Transverse colon (tissue), 4 donors: Measurements from ENCODE around the gene ZNF681. TPM values are rescaled to one million over a fixed set of nuclear protein-coding genes. Genes with fewer than 3 reads are reported as not detected.

Experiments used
- DNase-seq: peaks from one replicate; pipeline ENCODE4 v3.0.0-alpha.2; 2019
- H3K27ac ChIP-seq, 4 donors: fragments of 200-600 bp; sonication (generic); 2 replicates each; pipeline ENCODE4 v1.5.1; 2016 to 2018; ENCODE audit warnings: inconsistent platforms in 4 of 4
- H3K27me3 ChIP-seq: fragments of 200-600 bp; sonication (generic); 2 replicates; pipeline ENCODE4 v1.5.1; 2017; ENCODE audit warnings: inconsistent platforms
- H3K36me3 ChIP-seq, 4 donors: fragments of 200-600 bp; sonication (generic); 2 replicates each; pipeline ENCODE4 v1.5.1; 2017 to 2019; ENCODE audit warnings: inconsistent platforms in 4 of 4
- H3K4me1 ChIP-seq, 4 donors: fragments of 200-600 bp; sonication (generic); 2 replicates each; pipeline ENCODE4 v1.5.1; 2017 to 2020; ENCODE audit warnings: inconsistent platforms in 4 of 4
- H3K4me3 ChIP-seq, 4 donors: fragments of 200-600 bp; sonication (generic); 1 replicate in 1 of 4; 2 replicates in 3 of 4; pipeline versions ENCODE4 v1.5.1 to v1.6.1; 2017 to 2019; ENCODE audit warnings: inconsistent platforms in 4 of 4
- H3K9me3 ChIP-seq, 2 donors: fragments of 200-600 bp; sonication (generic); 2 replicates each; pipeline ENCODE4 v1.5.1; 2017 to 2019; ENCODE audit warnings: inconsistent platforms in 2 of 2
- EP300 ChIP-seq: sonication (generic); formaldehyde crosslinking; IDR thresholded peaks from one replicate; pipeline ENCODE4 v1.6.1; 2017; ENCODE audit warnings: antibody characterized with exemption, low read depth
- POLR2A ChIP-seq: fragments of 450-650 bp; IDR thresholded peaks from one replicate; pipeline ENCODE4 v1.6.1; 2016; ENCODE audit warnings: antibody characterized with exemption, mild to moderate bottlenecking, moderate library complexity
- POLR2AphosphoS5 ChIP-seq, 3 donors: sonication (generic); formaldehyde crosslinking; IDR thresholded peaks; one replicate each; pipeline ENCODE4 v1.6.1; 2016; ENCODE audit warnings: antibody characterized with exemption in 3 of 3
- WGBS, 2 donors: methylation state at CpG; one replicate each; pipeline ENCODE4 v1.1.5; 2018; ENCODE audit warnings: low coverage in 1 of 2; 5-methylcytosine and 5-hydroxymethylcytosine counted together
- in situ Hi-C, 4 donors: fragments of 200-750 bp; cut with MboI; loops; one replicate each; pipeline versions ENCODE4 v1.15.0 to v1.15.1; 2017; ENCODE audit warnings: low sequenced_read_pairs in 3 of 4, low pct_ligation_motif_present in 1 of 4, low pct_unique_long_range_greater_than_20kb in 1 of 4
- intact Hi-C: fragments of 100-400 bp; cut with DNase I; formaldehyde crosslinking; loops from one replicate; pipeline ENCODE4 v1.15.1; 2023; ENCODE audit warnings: low total_unique reads
- total RNA-seq, 4 donors: library from RNA; depleted of rRNA; stranded (reverse); fragments of >200 nt; gene quantifications; one replicate each; pipeline ENCODE4 v1.1.0, GENCODE V29; 2016
- TF ChIP-seq, protein P1 (sequence below), 5 experiments: fragments of 200-600 bp in 3 of 5; fragments of 450-650 bp in 2 of 5; sonication (generic) in 3 of 5; IDR thresholded peaks; 1 replicate in 2 of 5; 2 replicates in 3 of 5; pipeline ENCODE4 v1.5.1; 2016 to 2017; ENCODE audit warnings: antibody characterized with exemption in 5 of 5, inconsistent platforms in 3 of 5, mild to moderate bottlenecking in 2 of 5, moderate library complexity in 1 of 5

Gene ZNF681
- total RNA-seq, 4 donors from 2014 or later = 0.40 to 2.9 (median 1.5) TPM

DNA sequence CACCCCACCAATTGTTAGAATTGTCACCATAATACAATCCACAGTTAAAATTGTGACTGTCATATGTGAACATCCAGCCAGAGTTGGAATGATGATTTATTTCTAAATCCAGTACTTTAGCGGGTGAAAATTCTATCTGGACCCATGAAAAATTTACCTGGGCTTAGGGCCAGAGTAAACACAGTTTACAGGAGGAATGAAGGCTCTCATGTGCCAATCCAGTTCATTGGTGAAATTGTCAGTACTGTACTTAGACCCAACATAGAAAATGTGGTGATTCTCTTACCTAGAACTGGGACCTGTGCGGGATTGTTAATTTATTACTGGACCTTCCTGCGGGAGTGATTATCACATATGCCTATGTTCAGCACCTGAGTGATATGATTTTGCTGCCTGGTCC, 27.3 kb upstream of the ZNF681 start:
- WGBS, 2 donors = 81% methylated on average over 3 of the region's 3 CpGs; no CpG with 5 or more reads in 1 of the 2 donors
- Histone ChIP-seq H3K27ac (no peak overlapping the region), H3K9me3 (no peaks in the 10 kb centered on the region), H3K27me3 (no peaks in the 10 kb centered on the region), H3K4me3 (no peak overlapping the region), H3K4me1 (no peaks in the 10 kb centered on the region), H3K36me3 (no peaks in the 10 kb centered on the region)
- TF ChIP-seq, protein P1, sequence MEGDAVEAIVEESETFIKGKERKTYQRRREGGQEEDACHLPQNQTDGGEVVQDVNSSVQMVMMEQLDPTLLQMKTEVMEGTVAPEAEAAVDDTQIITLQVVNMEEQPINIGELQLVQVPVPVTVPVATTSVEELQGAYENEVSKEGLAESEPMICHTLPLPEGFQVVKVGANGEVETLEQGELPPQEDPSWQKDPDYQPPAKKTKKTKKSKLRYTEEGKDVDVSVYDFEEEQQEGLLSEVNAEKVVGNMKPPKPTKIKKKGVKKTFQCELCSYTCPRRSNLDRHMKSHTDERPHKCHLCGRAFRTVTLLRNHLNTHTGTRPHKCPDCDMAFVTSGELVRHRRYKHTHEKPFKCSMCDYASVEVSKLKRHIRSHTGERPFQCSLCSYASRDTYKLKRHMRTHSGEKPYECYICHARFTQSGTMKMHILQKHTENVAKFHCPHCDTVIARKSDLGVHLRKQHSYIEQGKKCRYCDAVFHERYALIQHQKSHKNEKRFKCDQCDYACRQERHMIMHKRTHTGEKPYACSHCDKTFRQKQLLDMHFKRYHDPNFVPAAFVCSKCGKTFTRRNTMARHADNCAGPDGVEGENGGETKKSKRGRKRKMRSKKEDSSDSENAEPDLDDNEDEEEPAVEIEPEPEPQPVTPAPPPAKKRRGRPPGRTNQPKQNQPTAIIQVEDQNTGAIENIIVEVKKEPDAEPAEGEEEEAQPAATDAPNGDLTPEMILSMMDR (IDR thresholded peaks at IDR 0.05) = no peak
- TF ChIP-seq EP300 (no peak), POLR2AphosphoS5 (IDR thresholded peaks at IDR 0.05) (no peak), POLR2A (no peak)
- intact Hi-C loops (no loop called here), in situ Hi-C loops (no loop called here)
- no peak for DNase-seq

DNA sequence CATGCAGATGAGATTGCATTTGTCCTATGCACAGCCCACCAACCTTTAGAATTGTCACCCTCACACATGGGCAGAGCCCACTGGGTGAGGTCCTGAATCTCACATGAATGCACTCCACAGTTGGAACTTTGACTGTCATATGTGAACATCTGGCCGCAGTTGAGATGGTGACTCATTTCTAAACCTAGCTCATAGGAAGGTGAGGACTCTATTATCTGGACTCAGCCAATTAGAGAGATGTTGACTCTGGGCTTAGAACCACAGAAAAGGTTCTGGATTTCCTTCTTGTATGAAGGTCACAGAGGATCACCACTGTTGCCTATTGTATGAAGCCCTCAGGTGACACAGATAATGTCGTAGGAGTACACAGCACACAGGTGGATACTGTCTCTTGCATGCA, 25.6 kb upstream of the ZNF681 start:
- 0 to 39% methylated on average over 1 to 2 of the region's 2 CpGs for WGBS, 2 donors
- Histone ChIP-seq H3K36me3 (no peaks in the 10 kb centered on the region), H3K9me3 (no peaks in the 10 kb centered on the region), H3K4me1 (no peaks in the 10 kb centered on the region), H3K4me3 (no peak overlapping the region), H3K27ac (no peak overlapping the region), H3K27me3 (no peaks in the 10 kb centered on the region)
- no peak for DNase-seq
- intact Hi-C loops (no loop called here), in situ Hi-C loops (no loop called here)
- TF ChIP-seq EP300 (no peak), POLR2A (no peak), POLR2AphosphoS5 (IDR thresholded peaks at IDR 0.05) (no peak)
- TF ChIP-seq, protein P1 (IDR thresholded peaks at IDR 0.05) = no peak

DNA sequence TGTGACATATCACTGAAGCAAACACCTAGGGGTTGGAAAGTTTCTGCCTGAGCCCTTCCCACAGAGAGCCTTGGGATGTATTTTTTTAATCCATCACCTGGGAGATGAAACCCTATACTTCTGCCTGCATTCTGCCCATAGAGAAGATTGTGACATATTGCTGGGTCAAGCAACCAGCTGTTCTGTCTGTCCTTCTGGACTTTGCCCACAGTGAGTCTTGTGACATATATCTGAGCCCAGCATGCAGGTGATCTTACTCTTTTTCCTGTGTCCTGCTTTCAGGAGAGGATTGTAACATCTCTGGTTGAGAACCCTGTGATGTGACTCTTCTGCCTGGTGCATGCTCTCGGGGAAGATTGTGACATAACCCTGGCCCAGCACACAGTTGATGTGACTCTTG, 24.9 kb upstream of the ZNF681 start:
- in situ Hi-C loops = no loop called here
- Histone ChIP-seq H3K9me3 (no peaks in the 10 kb centered on the region), H3K27me3 (no peaks in the 10 kb centered on the region), H3K4me1 (no peaks in the 10 kb centered on the region), H3K27ac (no peak overlapping the region), H3K36me3 (no peaks in the 10 kb centered on the region), H3K4me3 (no peak overlapping the region)
- DNase-seq = no peak
- TF ChIP-seq, protein P1 (IDR thresholded peaks at IDR 0.05) = no peak
- TF ChIP-seq POLR2AphosphoS5 (IDR thresholded peaks at IDR 0.05) = no peak
- TF ChIP-seq EP300 = no peak
- TF ChIP-seq POLR2A = no peak
- 8% methylated on average over 1 of the region's 1 CpG; no CpG with 5 or more reads in 1 of the 2 donors for whole genome bisulfite sequencing, 2 donors
- intact Hi-C loops = no loop called here

DNA sequence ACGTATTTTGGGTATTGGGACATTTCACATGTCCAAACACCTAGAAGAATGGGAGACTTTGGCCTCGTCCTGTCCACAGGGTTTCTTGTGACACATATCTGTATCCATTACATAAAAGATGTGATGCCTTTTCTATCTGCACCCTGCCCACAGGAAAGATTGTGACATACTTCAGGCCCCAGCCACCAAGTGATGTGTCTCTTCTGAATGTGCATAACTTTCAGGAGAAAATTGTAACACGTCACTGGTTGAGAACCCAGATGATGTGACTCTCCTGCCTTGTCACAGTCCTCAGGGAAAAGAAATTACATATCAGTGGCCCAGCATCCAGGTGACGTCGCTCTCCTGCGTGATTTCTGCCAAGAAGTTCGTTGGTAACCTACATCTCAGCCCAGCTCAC, 21.0 kb upstream of the ZNF681 start:
- Histone ChIP-seq H3K4me1 (no peaks in the 10 kb centered on the region), H3K4me3 (no peak overlapping the region), H3K27ac (no peak overlapping the region), H3K27me3 (no peaks in the 10 kb centered on the region), H3K9me3 (no peaks in the 10 kb centered on the region), H3K36me3 (no peaks in the 10 kb centered on the region)
- no peak for DNase-seq
- intact Hi-C loops (no loop called here), in situ Hi-C loops (no loop called here)
- no peak for TF ChIP-seq POLR2A
- no peak for TF ChIP-seq EP300
- TF ChIP-seq POLR2AphosphoS5 (IDR thresholded peaks at IDR 0.05) = no peak
- TF ChIP-seq, protein P1 (IDR thresholded peaks at IDR 0.05) = no peak
- 88 to 89% methylated on average over 5 to 7 of the region's 7 CpGs for WGBS, 2 donors
